ENCODE measurements around the gene MXRA8.

GRCh38 chr1:1402072-1402900, 43.9 kb upstream of the MXRA8 start:
- no peak for TF ChIP-seq BHLHE40 (IDR thresholded peaks at IDR 0.05; ENCODE audit: borderline replicate concordance)
- TF ChIP-seq FOXA1 (IDR thresholded peaks at IDR 0.05), result no peak
- TF ChIP-seq ARNT (IDR thresholded peaks at IDR 0.05), result no peak
- TF ChIP-seq HDGF (IDR thresholded peaks at IDR 0.05; ENCODE audit: borderline replicate concordance), result no peak
- TF ChIP-seq PKNOX1 (IDR thresholded peaks at IDR 0.05), result no peak
- no peak for TF ChIP-seq SP1 (IDR thresholded peaks at IDR 0.05)
- no peak for TF ChIP-seq CTBP1 (IDR thresholded peaks at IDR 0.05; ENCODE audit: borderline replicate concordance)
- TF ChIP-seq FOXK2 (IDR thresholded peaks at IDR 0.05), result no peak
- no peak for TF ChIP-seq TARDBP (IDR thresholded peaks at IDR 0.05)
- no peak for TF ChIP-seq FOXM1 (IDR thresholded peaks at IDR 0.05; ENCODE audit: borderline replicate concordance)
- TF ChIP-seq SUZ12 (IDR thresholded peaks at IDR 0.05), result no peak
- TF ChIP-seq L3MBTL2 (conservative IDR thresholded peaks at IDR 0.05), result no peak
- TF ChIP-seq ELF4 (IDR thresholded peaks at IDR 0.05), result no peak
- TF ChIP-seq ZNF384 (IDR thresholded peaks at IDR 0.05), result no peak

All from HEK293T (cell line).